ENCODE data around the gene TRIP10.
"Not testable (repeated sequence)": the region's sequence is repeated elsewhere in the genome, so short reads cannot be mapped to it uniquely, and the experiment has no call there.

Gene TRIP10

GRCh38 chr19:6739390-6739882 is at the start of gene TRIP10:
Gene TRIP10 (plus strand): TSS chr19:6739680. CDS start chr19:6739762, 82 bp downstream.
- peak; percentile 48 for DNase-seq

- no peak for DNase-seq
Measured at GRCh38 chr19:6690160-6690885, 49.2 kb upstream of the TRIP10 start.

- no peak for DNase-seq
Measured at GRCh38 chr19:6691342-6691741, 48.1 kb upstream of the TRIP10 start.

- DNase-seq, result no peak
Measured at GRCh38 chr19:6692027-6692426, 47.5 kb upstream of the TRIP10 start.

- no peak for DNase-seq
Measured at GRCh38 chr19:6693056-6693471, 46.4 kb upstream of the TRIP10 start.

GRCh38 chr19:6693681-6694080 is 45.8 kb upstream of the TRIP10 start:
- DNase-seq, result no peak

- DNase-seq, result no peak
Measured at GRCh38 chr19:6694147-6694815, 45.2 kb upstream of the TRIP10 start.

GRCh38 chr19:6696239-6696820 is 43.1 kb upstream of the TRIP10 start:
- no peak for DNase-seq

- no peak for DNase-seq
Measured at GRCh38 chr19:6697291-6697690, 42.2 kb upstream of the TRIP10 start.

- DNase-seq, result no peak
Measured at GRCh38 chr19:6699935-6700334, 39.5 kb upstream of the TRIP10 start.

- DNase-seq, result no peak
Measured at GRCh38 chr19:6700586-6701316, 38.7 kb upstream of the TRIP10 start.

- DNase-seq, result no peak
Measured at GRCh38 chr19:6705931-6706632, 33.4 kb upstream of the TRIP10 start.

- DNase-seq, result no peak
Measured at GRCh38 chr19:6706633-6706958, 32.9 kb upstream of the TRIP10 start.

GRCh38 chr19:6707011-6707657 is 32.3 kb upstream of the TRIP10 start:
- DNase-seq, result no peak

GRCh38 chr19:6707658-6708018 is 31.8 kb upstream of the TRIP10 start:
- DNase-seq, result no peak

- DNase-seq, result no peak
Measured at GRCh38 chr19:6708346-6708745, 31.1 kb upstream of the TRIP10 start.

GRCh38 chr19:6708913-6709312 is 30.6 kb upstream of the TRIP10 start:
- DNase-seq, result not testable (repeated sequence)

- DNase-seq, result no peak
Measured at GRCh38 chr19:6709549-6709948, 29.9 kb upstream of the TRIP10 start.

- no peak for DNase-seq
Measured at GRCh38 chr19:6710273-6711077, 29.0 kb upstream of the TRIP10 start.

- DNase-seq, result no peak
Measured at GRCh38 chr19:6711078-6711361, 28.5 kb upstream of the TRIP10 start.

GRCh38 chr19:6711605-6712004 is 27.9 kb upstream of the TRIP10 start:
- no peak for DNase-seq

GRCh38 chr19:6712231-6712630 is 27.2 kb upstream of the TRIP10 start:
- DNase-seq, result no peak

Measured in kidney glomerular epithelial cell (primary cell).